K562 (cell line): ENCODE data around the gene KRTAP15-1.

Experiments
- ADNP ChIP-seq: fragments of 200-800 bp; sonication (Bioruptor generic); IDR thresholded peaks from 2 replicates; pipeline ENCODE4 v1.6.1; 2016; ENCODE audit warnings: missing genetic modification characterization, missing compliant biosample characterization
- POLR2A ChIP-seq: fragments of 450-650 bp; conservative IDR thresholded peaks from 2 replicates; pipeline ENCODE4 v1.6.1; 2016
- POLR2AphosphoS5 ChIP-seq: IDR thresholded peaks from 2 replicates; pipeline ENCODE4 v1.6.1; 2011; ENCODE audit warnings: mild to moderate bottlenecking, low read depth, low read length, moderate library complexity; ENCODE audit not compliant: control insufficient read depth, insufficient read depth
- POU5F1 ChIP-seq: fragments of 150-350 bp; IDR thresholded peaks from 2 replicates; pipeline ENCODE4 v1.6.1; 2014; ENCODE audit warnings: borderline replicate concordance, low read length, low read depth, mild to moderate bottlenecking; ENCODE audit not compliant: partially characterized antibody
- RBM34 ChIP-seq: fragments of 200-400 bp; formaldehyde crosslinking; IDR thresholded peaks from 2 replicates; pipeline ENCODE4 v1.6.1; 2018; ENCODE audit warnings: low read length, borderline replicate concordance; ENCODE audit not compliant: insufficient read depth
- YY1 ChIP-seq, 3 experiments: IDR thresholded peaks; 2 replicates each; pipeline ENCODE4 v1.6.1; 2011; ENCODE audit warnings: low read length in 2 of 3, mild to moderate bottlenecking in 2 of 3, moderate library complexity in 2 of 3, borderline replicate concordance in 1 of 3, control low read depth in 1 of 3, low read depth in 1 of 3; ENCODE audit not compliant: insufficient read depth in 3 of 3, insufficient replicate concordance in 2 of 3, control insufficient read depth in 1 of 3, insufficient read length in 1 of 3; ENCODE audit errors: extremely low read depth in 1 of 3
- ZBTB7A ChIP-seq: IDR thresholded peaks from 2 replicates; pipeline ENCODE4 v1.6.1; 2011; ENCODE audit warnings: low read depth, mild to moderate bottlenecking, low read length, moderate library complexity, borderline replicate concordance; ENCODE audit not compliant: control insufficient read depth
- ZNF766 ChIP-seq: fragments of 200-800 bp; sonication (Bioruptor generic); conservative IDR thresholded peaks from 2 replicates; pipeline ENCODE4 v1.6.1; 2016; ENCODE audit warnings: missing genetic modification characterization, missing compliant biosample characterization
- TF ChIP-seq, protein P1 (sequence below), 3 experiments: IDR thresholded peaks in 2 of 3; conservative IDR thresholded peaks in 1 of 3; 2 replicates each; pipeline ENCODE4 v1.5.1; 2011 to 2012; ENCODE audit warnings: low read length in 3 of 3, mild to moderate bottlenecking in 3 of 3, control low read depth in 2 of 3, improper control_type of control experiment in 1 of 3, inconsistent platforms in 1 of 3, low read depth in 1 of 3, mixed read lengths in 1 of 3, moderate library complexity in 1 of 3; ENCODE audit not compliant: insufficient read depth in 2 of 3
- TF ChIP-seq, protein P2 (sequence below): fragments of 250-450 bp; sonication (Bioruptor Pico); IDR thresholded peaks from 2 replicates; pipeline ENCODE4 v1.8.0; 2021; ENCODE audit warnings: borderline replicate concordance, mild to moderate bottlenecking, moderate library complexity; ENCODE audit not compliant: poor library complexity, severe bottlenecking
- TF ChIP-seq, protein P3 (sequence below): fragments of 250-450 bp; sonication (Bioruptor Pico); IDR thresholded peaks from 2 replicates; pipeline ENCODE4 v1.4.0; 2020; ENCODE audit warnings: mild to moderate bottlenecking, moderate library complexity
- TF ChIP-seq, protein P4 (sequence below): fragments of 450-650 bp; IDR thresholded peaks from 2 replicates; pipeline ENCODE4 v1.6.1; 2016; ENCODE audit warnings: borderline replicate concordance
- TF ChIP-seq, protein P5 (sequence below): sonication (generic); formaldehyde crosslinking; IDR thresholded peaks from 2 replicates; pipeline ENCODE4 v1.5.0; 2020; ENCODE audit warnings: missing genetic modification reagents

DNA sequence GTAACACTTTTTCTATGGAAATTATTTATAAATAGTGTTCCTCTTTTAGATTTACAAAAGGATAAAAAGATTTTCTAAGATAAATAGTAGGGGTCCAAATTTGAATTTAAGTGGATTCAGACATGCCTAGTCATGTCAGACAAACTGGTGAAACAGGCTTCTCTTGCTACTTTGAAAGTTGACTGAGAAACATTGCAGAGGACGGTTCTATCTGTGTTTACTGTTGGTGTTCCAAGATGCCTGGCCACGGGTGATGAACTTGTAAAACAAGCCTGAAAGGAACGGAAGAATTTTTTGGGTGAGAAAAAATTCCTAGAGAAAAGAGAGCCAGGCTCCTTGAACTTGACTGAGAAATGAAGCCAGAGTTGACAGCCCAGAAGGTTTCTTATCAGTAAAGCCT lies 37.9 kb downstream of the KRTAP15-1 start:
- TF ChIP-seq ZBTB7A = no peak
- TF ChIP-seq, protein P1, sequence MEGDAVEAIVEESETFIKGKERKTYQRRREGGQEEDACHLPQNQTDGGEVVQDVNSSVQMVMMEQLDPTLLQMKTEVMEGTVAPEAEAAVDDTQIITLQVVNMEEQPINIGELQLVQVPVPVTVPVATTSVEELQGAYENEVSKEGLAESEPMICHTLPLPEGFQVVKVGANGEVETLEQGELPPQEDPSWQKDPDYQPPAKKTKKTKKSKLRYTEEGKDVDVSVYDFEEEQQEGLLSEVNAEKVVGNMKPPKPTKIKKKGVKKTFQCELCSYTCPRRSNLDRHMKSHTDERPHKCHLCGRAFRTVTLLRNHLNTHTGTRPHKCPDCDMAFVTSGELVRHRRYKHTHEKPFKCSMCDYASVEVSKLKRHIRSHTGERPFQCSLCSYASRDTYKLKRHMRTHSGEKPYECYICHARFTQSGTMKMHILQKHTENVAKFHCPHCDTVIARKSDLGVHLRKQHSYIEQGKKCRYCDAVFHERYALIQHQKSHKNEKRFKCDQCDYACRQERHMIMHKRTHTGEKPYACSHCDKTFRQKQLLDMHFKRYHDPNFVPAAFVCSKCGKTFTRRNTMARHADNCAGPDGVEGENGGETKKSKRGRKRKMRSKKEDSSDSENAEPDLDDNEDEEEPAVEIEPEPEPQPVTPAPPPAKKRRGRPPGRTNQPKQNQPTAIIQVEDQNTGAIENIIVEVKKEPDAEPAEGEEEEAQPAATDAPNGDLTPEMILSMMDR (IDR thresholded peaks at IDR 0.05 in 2 of 3, conservative IDR thresholded peaks at IDR 0.05 in 1 of 3; ENCODE audit: insufficient read depth in 2 of 3, low read depth in 1 of 3, low read length in 3 of 3) = no peak
- TF ChIP-seq, protein P2, sequence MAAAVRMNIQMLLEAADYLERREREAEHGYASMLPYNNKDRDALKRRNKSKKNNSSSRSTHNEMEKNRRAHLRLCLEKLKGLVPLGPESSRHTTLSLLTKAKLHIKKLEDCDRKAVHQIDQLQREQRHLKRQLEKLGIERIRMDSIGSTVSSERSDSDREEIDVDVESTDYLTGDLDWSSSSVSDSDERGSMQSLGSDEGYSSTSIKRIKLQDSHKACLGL (CRISPR knock-in tag) = no peak
- TF ChIP-seq YY1 (IDR thresholded peaks at IDR 0.05; ENCODE audit: borderline replicate concordance in 1 of 3, control insufficient read depth in 1 of 3, extremely low read depth in 1 of 3, insufficient read depth in 3 of 3, insufficient read length in 1 of 3, insufficient replicate concordance in 2 of 3, low read depth in 1 of 3, low read length in 2 of 3) = no peak
- TF ChIP-seq, protein P3, sequence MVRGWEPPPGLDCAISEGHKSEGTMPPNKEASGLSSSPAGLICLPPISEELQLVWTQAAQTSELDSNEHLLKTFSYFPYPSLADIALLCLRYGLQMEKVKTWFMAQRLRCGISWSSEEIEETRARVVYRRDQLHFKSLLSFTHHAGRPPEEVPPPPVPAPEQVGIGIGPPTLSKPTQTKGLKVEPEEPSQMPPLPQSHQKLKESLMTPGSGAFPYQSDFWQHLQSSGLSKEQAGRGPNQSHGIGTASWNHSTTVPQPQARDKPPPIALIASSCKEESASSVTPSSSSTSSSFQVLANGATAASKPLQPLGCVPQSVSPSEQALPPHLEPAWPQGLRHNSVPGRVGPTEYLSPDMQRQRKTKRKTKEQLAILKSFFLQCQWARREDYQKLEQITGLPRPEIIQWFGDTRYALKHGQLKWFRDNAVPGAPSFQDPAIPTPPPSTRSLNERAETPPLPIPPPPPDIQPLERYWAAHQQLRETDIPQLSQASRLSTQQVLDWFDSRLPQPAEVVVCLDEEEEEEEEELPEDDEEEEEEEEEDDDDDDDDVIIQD (CRISPR knock-in tag) = no peak
- no peak for TF ChIP-seq RBM34
- no peak for TF ChIP-seq POLR2AphosphoS5
- TF ChIP-seq, protein P4, sequence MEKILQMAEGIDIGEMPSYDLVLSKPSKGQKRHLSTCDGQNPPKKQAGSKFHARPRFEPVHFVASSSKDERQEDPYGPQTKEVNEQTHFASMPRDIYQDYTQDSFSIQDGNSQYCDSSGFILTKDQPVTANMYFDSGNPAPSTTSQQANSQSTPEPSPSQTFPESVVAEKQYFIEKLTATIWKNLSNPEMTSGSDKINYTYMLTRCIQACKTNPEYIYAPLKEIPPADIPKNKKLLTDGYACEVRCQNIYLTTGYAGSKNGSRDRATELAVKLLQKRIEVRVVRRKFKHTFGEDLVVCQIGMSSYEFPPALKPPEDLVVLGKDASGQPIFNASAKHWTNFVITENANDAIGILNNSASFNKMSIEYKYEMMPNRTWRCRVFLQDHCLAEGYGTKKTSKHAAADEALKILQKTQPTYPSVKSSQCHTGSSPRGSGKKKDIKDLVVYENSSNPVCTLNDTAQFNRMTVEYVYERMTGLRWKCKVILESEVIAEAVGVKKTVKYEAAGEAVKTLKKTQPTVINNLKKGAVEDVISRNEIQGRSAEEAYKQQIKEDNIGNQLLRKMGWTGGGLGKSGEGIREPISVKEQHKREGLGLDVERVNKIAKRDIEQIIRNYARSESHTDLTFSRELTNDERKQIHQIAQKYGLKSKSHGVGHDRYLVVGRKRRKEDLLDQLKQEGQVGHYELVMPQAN = no peak
- no peak for TF ChIP-seq ZNF766
- TF ChIP-seq POU5F1 = no peak
- no peak for TF ChIP-seq POLR2A
- TF ChIP-seq, protein P5, sequence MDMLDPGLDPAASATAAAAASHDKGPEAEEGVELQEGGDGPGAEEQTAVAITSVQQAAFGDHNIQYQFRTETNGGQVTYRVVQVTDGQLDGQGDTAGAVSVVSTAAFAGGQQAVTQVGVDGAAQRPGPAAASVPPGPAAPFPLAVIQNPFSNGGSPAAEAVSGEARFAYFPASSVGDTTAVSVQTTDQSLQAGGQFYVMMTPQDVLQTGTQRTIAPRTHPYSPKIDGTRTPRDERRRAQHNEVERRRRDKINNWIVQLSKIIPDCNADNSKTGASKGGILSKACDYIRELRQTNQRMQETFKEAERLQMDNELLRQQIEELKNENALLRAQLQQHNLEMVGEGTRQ (CRISPR knock-in tag) = no peak
- no peak for TF ChIP-seq ADNP (tag)
